IPS-15b (cell line): ENCODE data around the gene TOR4A.

Experiments used
- H3K27me3 ChIP-seq: one replicate; pipeline ENCODE4 v1.6.1; 2013; ENCODE audit warnings: low read length; ENCODE audit not compliant: control insufficient read depth, insufficient read depth
- H3K36me3 ChIP-seq: one replicate; pipeline ENCODE4 v1.6.1; 2013; ENCODE audit warnings: low read length; ENCODE audit not compliant: control insufficient read depth, insufficient read depth
- H3K4me1 ChIP-seq: one replicate; pipeline ENCODE4 v1.6.1; 2013; ENCODE audit warnings: mild to moderate bottlenecking, low read length; ENCODE audit not compliant: control insufficient read depth, insufficient read depth
- H3K4me3 ChIP-seq: one replicate; pipeline ENCODE4 v1.5.1; 2013; ENCODE audit warnings: low read depth, low read length
- H3K9ac ChIP-seq: one replicate; pipeline ENCODE4 v1.6.1; 2013; ENCODE audit warnings: low read depth, mild to moderate bottlenecking, low read length
- H3K9me3 ChIP-seq: one replicate; pipeline ENCODE4 v1.6.1; 2013; ENCODE audit warnings: mild to moderate bottlenecking, low read length; ENCODE audit not compliant: control insufficient read depth, insufficient read depth

TOR4A gene

GRCh38 chr9:137311986-137312851 is 34.7 kb downstream of the TOR4A start:
- Histone ChIP-seq H3K4me3 (no peak overlapping the region), H3K27me3 (no peaks in the 10 kb centered on the region), H3K36me3 (no peaks in the 10 kb centered on the region), H3K4me1 (no peaks in the 10 kb centered on the region), H3K9me3 (no peaks in the 10 kb centered on the region), H3K9ac (no peak overlapping the region)

GRCh38 chr9:137312852-137313325 is 35.4 kb downstream of the TOR4A start:
- Histone ChIP-seq H3K4me3 (no peak overlapping the region), H3K36me3 (no peaks in the 10 kb centered on the region), H3K9ac (no peak overlapping the region), H3K9me3 (no peaks in the 10 kb centered on the region), H3K27me3 (no peaks in the 10 kb centered on the region), H3K4me1 (no peaks in the 10 kb centered on the region)

- Histone ChIP-seq H3K4me3 (no peak overlapping the region), H3K9me3 (no peaks in the 10 kb centered on the region), H3K36me3 (no peaks in the 10 kb centered on the region), H3K9ac (no peak overlapping the region), H3K4me1 (no peaks in the 10 kb centered on the region), H3K27me3 (no peaks in the 10 kb centered on the region)
Measured at GRCh38 chr9:137313326-137313936, 35.9 kb downstream of the TOR4A start.

- Histone ChIP-seq H3K4me3 (no peak overlapping the region), H3K9me3 (no peaks in the 10 kb centered on the region), H3K27me3 (no peaks in the 10 kb centered on the region), H3K36me3 (no peaks in the 10 kb centered on the region), H3K9ac (no peak overlapping the region), H3K4me1 (no peaks in the 10 kb centered on the region)
Measured at GRCh38 chr9:137313956-137314560, 36.5 kb downstream of the TOR4A start.

- no peaks in the 10 kb centered on the region for H3K9me3 ChIP-seq
- no peak overlapping the region for H3K9ac ChIP-seq
- no peaks in the 10 kb centered on the region for H3K36me3 ChIP-seq
Measured at GRCh38 chr9:137314561-137315560, 37.3 kb downstream of the TOR4A start.

GRCh38 chr9:137315581-137316011 is 38.1 kb downstream of the TOR4A start:
- no peaks in the 10 kb centered on the region for H3K9me3 ChIP-seq
- H3K27me3 ChIP-seq = no peaks in the 10 kb centered on the region
- no peak overlapping the region for H3K9ac ChIP-seq
- H3K4me1 ChIP-seq = no peaks in the 10 kb centered on the region
- H3K4me3 ChIP-seq = no peak overlapping the region
- H3K36me3 ChIP-seq = no peaks in the 10 kb centered on the region

More at GRCh38 chr9:137314561-137315560, 37.3 kb downstream of the TOR4A start:
- no peaks in the 10 kb centered on the region for H3K27me3 ChIP-seq
- H3K4me3 ChIP-seq = no peak overlapping the region
- H3K4me1 ChIP-seq = no peaks in the 10 kb centered on the region

GRCh38 chr9:137316012-137316981 is 38.8 kb downstream of the TOR4A start:
- Histone ChIP-seq H3K9ac (no peak overlapping the region), H3K4me3 (no peak overlapping the region), H3K4me1 (no peaks in the 10 kb centered on the region)

GRCh38 chr9:137317021-137317717 is 39.6 kb downstream of the TOR4A start:
- no peak overlapping the region for H3K9ac ChIP-seq
- no peaks in the 10 kb centered on the region for H3K9me3 ChIP-seq
- no peak overlapping the region for H3K4me3 ChIP-seq
- no peaks in the 10 kb centered on the region for H3K4me1 ChIP-seq
- no peaks in the 10 kb centered on the region for H3K27me3 ChIP-seq
- H3K36me3 ChIP-seq = no peaks in the 10 kb centered on the region

More at GRCh38 chr9:137316012-137316981, 38.8 kb downstream of the TOR4A start:
- no peaks in the 10 kb centered on the region for H3K27me3 ChIP-seq
- H3K36me3 ChIP-seq = no peaks in the 10 kb centered on the region
- H3K9me3 ChIP-seq = no peaks in the 10 kb centered on the region

- no peaks in the 10 kb centered on the region for H3K4me1 ChIP-seq
- H3K27me3 ChIP-seq = no peaks in the 10 kb centered on the region
- H3K36me3 ChIP-seq = no peaks in the 10 kb centered on the region
- H3K9me3 ChIP-seq = no peaks in the 10 kb centered on the region
- no peak overlapping the region for H3K4me3 ChIP-seq
- H3K9ac ChIP-seq = no peak overlapping the region
Measured at GRCh38 chr9:137317718-137318511, 40.4 kb downstream of the TOR4A start.
